GM23338 (cell line): ENCODE results near the gene HERC5. TPM values are rescaled to one million over a fixed set of nuclear protein-coding genes. Genes with fewer than 3 reads are reported as not detected.
A peak's percentile ranks its signal among the peaks of the same experiment; 100 is the strongest.

Experiments used
- ATAC-seq: fragments of 200-7000 bp; cut with Tn5 transposase; 3 replicates; pipeline ENCODE4 v1.9.1; 2020
- DNase-seq: peaks from one replicate; pipeline ENCODE4 v3.0.0-alpha.2; 2015; ENCODE audit warnings: low spot score
- H2AFZ ChIP-seq: fragments of 200-600 bp; sonication (generic); 2 replicates; pipeline ENCODE4 v1.8.0; 2016; ENCODE audit warnings: antibody characterized with exemption, mild to moderate bottlenecking, moderate library complexity
- H3F3A ChIP-seq: fragments of 200-600 bp; sonication (generic); replicated peaks from 2 replicates; pipeline ENCODE4 v1.8.0; 2017; ENCODE audit warnings: antibody characterized with exemption, mixed run types, low read depth
- H3K27ac ChIP-seq: fragments of 200-600 bp; sonication (generic); 2 replicates; pipeline ENCODE4 v1.6.1; 2016; ENCODE audit warnings: low read depth
- H3K27me3 ChIP-seq: fragments of 200-600 bp; sonication (generic); 2 replicates; pipeline ENCODE4 v1.8.0; 2016; ENCODE audit warnings: mild to moderate bottlenecking, mixed run types, moderate library complexity; ENCODE audit not compliant: insufficient read depth
- H3K36me3 ChIP-seq: fragments of 200-600 bp; sonication (generic); 2 replicates; pipeline ENCODE4 v1.8.0; 2016; ENCODE audit warnings: mild to moderate bottlenecking; ENCODE audit not compliant: insufficient read depth
- H3K4me1 ChIP-seq: fragments of 200-600 bp; sonication (generic); 2 replicates; pipeline ENCODE4 v1.8.0; 2016; ENCODE audit warnings: mild to moderate bottlenecking, moderate library complexity; ENCODE audit not compliant: insufficient read depth
- H3K4me2 ChIP-seq: fragments of 200-600 bp; sonication (generic); 2 replicates; pipeline ENCODE4 v1.7.1; 2017; ENCODE audit warnings: mixed run types
- H3K4me3 ChIP-seq: fragments of 200-600 bp; sonication (generic); 2 replicates; pipeline ENCODE4 v1.6.1; 2016; ENCODE audit warnings: mixed run types
- H3K79me2 ChIP-seq: fragments of 200-600 bp; sonication (generic); replicated peaks from 2 replicates; pipeline ENCODE4 v1.8.0; 2017; ENCODE audit warnings: mild to moderate bottlenecking; ENCODE audit not compliant: insufficient read depth
- H3K9me2 ChIP-seq: fragments of 200-600 bp; sonication (generic); 2 replicates; pipeline ENCODE4 v1.8.0; 2017; ENCODE audit not compliant: insufficient read depth
- H4K20me1 ChIP-seq: fragments of 200-600 bp; sonication (generic); replicated peaks from 2 replicates; pipeline ENCODE4 v1.8.0; 2017; ENCODE audit warnings: mild to moderate bottlenecking; ENCODE audit not compliant: insufficient read depth
- H3K27ac Mint-ChIP-seq: 2 replicates; pipeline ENCODE4 v1.8.0; 2020; ENCODE audit warnings: inconsistent platforms, mild to moderate bottlenecking, moderate library complexity, mixed read lengths
- H3K27me3 Mint-ChIP-seq: 3 replicates; pipeline ENCODE4 v1.8.0; 2022; ENCODE audit warnings: low read depth, mild to moderate bottlenecking, moderate library complexity, mixed read lengths, inconsistent platforms; ENCODE audit not compliant: insufficient read depth, poor library complexity
- H3K36me3 Mint-ChIP-seq: 3 replicates; pipeline ENCODE4 v1.8.0; 2021; ENCODE audit warnings: low read depth, mild to moderate bottlenecking, inconsistent platforms, moderate library complexity, mixed read lengths
- H3K4me1 Mint-ChIP-seq: 3 replicates; pipeline ENCODE4 v1.8.0; 2020; ENCODE audit warnings: mild to moderate bottlenecking, inconsistent platforms, mixed read lengths
- H3K4me3 Mint-ChIP-seq: 3 replicates; pipeline ENCODE4 v1.8.0; 2021; ENCODE audit warnings: moderate library complexity, mild to moderate bottlenecking, inconsistent platforms, mixed read lengths
- H3K9me3 Mint-ChIP-seq: 3 replicates; pipeline ENCODE4 v1.8.0; 2020; ENCODE audit warnings: moderate library complexity, mild to moderate bottlenecking, inconsistent platforms, mixed read lengths
- CREB1 ChIP-seq: fragments of 250-450 bp; sonication (Bioruptor Pico); IDR thresholded peaks from 2 replicates; pipeline ENCODE4 v1.5.0; 2020; ENCODE audit warnings: low read depth, mild to moderate bottlenecking, moderate library complexity
- EZH2 ChIP-seq: fragments of 200-600 bp; sonication (generic); IDR thresholded peaks from one replicate; pipeline ENCODE4 v1.8.0; 2017; ENCODE audit warnings: antibody characterized with exemption, mild to moderate bottlenecking, low read depth; ENCODE audit not compliant: unreplicated experiment
- NANOG ChIP-seq: IDR thresholded peaks from 2 replicates; pipeline ENCODE4 v1.6.1; 2016; ENCODE audit warnings: antibody characterized with exemption, borderline replicate concordance
- POLR2AphosphoS5 ChIP-seq: IDR thresholded peaks from 2 replicates; pipeline ENCODE4 v1.6.1; 2016; ENCODE audit warnings: antibody characterized with exemption, low read depth
- ZNF114 ChIP-seq: fragments of 250-450 bp; sonication (Bioruptor Pico); IDR thresholded peaks from 2 replicates; pipeline ENCODE4 v1.5.0; 2020; ENCODE audit warnings: mild to moderate bottlenecking, moderate library complexity
- polyA plus RNA-seq: library from polyadenylated mRNA; unstranded; fragments of >200 nt; fragmentation: Nextera tagmentation; extraction: Ambion mirVana; gene quantifications from 2 replicates; pipeline ENCODE4 v1.2.1, GENCODE V29; 2016
- total RNA-seq: library from RNA; depleted of rRNA; stranded (reverse); fragments of >200 nt; shearing (Covaris generic); gene quantifications from 2 replicates; pipeline ENCODE4 v1.2.3, GENCODE V29; 2014
- TF ChIP-seq, protein P1 (sequence below): fragments of 250-450 bp; sonication (Bioruptor Pico); IDR thresholded peaks from 2 replicates; pipeline ENCODE4 v1.5.0; 2020; ENCODE audit warnings: mild to moderate bottlenecking, moderate library complexity

Gene HERC5
- total and polyA plus RNA-seq, 2 experiments from 2014 or later = 22.8 to 25.1 TPM

DNA sequence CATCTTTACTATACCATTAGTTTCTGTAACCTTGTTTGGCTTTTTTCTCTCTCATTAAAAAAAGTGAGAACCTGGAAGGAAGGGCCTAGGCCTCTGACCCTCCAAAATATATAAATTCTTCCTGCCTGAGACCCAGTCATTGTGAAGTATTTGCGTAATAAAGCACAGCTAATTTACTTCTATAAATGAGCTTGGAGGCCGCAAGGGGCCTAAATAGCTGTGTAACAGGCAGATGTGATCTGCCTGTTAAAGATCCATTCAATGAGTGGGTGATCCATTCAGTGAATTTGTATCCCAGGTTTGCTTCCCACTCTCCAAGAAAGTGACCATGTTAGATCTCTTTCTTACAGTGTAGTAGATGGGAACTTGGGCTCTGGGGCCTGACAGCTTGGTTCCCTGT is 67.3 kb downstream of the HERC5 start:
- H3F3A ChIP-seq = 0 out of 2 replicates have a peak, but pooled peaks cover 5% of the 10 kb centered on the region
- peak overlapping the region; percentile 82 for H3K4me3 ChIP-seq
- H3K27ac ChIP-seq = peak overlapping the region; percentile 84
- H3K9me3 Mint-ChIP-seq = no peaks in the 10 kb centered on the region
- H3K27me3 Mint-ChIP-seq = peaks cover 2% of the 10 kb centered on the region
- H3K27me3 ChIP-seq = no peaks in the 10 kb centered on the region
- H3K36me3 ChIP-seq = no peaks in the 10 kb centered on the region
- H3K9me2 ChIP-seq = no peaks in the 10 kb centered on the region
- ATAC-seq (no peak), DNase-seq (peak; percentile 37)
- H2AFZ ChIP-seq = peak overlapping the region; percentile 15; the same call in 1 of the 2 replicates
- H3K79me2 ChIP-seq = peaks cover 37% of the 10 kb centered on the region
- H3K27ac Mint-ChIP-seq = peak overlapping the region; percentile 22; the same call in 1 of the 2 replicates
- peak overlapping the region; percentile 97 for H3K4me3 Mint-ChIP-seq
- H3K36me3 Mint-ChIP-seq = peaks cover 16% of the 10 kb centered on the region
- H3K4me1 Mint-ChIP-seq = peaks cover 28% of the 10 kb centered on the region
- H3K4me2 ChIP-seq = peak overlapping the region; percentile 77
- peaks cover 23% of the 10 kb centered on the region for H3K4me1 ChIP-seq
- TF ChIP-seq EZH2 (no peak), CREB1 (CRISPR knock-in tag) (no peak), ZNF114 (no peak), POLR2AphosphoS5 (no peak), NANOG (0 out of 2 replicates have a peak, but pooled peaks have one; percentile 6)
- TF ChIP-seq, protein P1, sequence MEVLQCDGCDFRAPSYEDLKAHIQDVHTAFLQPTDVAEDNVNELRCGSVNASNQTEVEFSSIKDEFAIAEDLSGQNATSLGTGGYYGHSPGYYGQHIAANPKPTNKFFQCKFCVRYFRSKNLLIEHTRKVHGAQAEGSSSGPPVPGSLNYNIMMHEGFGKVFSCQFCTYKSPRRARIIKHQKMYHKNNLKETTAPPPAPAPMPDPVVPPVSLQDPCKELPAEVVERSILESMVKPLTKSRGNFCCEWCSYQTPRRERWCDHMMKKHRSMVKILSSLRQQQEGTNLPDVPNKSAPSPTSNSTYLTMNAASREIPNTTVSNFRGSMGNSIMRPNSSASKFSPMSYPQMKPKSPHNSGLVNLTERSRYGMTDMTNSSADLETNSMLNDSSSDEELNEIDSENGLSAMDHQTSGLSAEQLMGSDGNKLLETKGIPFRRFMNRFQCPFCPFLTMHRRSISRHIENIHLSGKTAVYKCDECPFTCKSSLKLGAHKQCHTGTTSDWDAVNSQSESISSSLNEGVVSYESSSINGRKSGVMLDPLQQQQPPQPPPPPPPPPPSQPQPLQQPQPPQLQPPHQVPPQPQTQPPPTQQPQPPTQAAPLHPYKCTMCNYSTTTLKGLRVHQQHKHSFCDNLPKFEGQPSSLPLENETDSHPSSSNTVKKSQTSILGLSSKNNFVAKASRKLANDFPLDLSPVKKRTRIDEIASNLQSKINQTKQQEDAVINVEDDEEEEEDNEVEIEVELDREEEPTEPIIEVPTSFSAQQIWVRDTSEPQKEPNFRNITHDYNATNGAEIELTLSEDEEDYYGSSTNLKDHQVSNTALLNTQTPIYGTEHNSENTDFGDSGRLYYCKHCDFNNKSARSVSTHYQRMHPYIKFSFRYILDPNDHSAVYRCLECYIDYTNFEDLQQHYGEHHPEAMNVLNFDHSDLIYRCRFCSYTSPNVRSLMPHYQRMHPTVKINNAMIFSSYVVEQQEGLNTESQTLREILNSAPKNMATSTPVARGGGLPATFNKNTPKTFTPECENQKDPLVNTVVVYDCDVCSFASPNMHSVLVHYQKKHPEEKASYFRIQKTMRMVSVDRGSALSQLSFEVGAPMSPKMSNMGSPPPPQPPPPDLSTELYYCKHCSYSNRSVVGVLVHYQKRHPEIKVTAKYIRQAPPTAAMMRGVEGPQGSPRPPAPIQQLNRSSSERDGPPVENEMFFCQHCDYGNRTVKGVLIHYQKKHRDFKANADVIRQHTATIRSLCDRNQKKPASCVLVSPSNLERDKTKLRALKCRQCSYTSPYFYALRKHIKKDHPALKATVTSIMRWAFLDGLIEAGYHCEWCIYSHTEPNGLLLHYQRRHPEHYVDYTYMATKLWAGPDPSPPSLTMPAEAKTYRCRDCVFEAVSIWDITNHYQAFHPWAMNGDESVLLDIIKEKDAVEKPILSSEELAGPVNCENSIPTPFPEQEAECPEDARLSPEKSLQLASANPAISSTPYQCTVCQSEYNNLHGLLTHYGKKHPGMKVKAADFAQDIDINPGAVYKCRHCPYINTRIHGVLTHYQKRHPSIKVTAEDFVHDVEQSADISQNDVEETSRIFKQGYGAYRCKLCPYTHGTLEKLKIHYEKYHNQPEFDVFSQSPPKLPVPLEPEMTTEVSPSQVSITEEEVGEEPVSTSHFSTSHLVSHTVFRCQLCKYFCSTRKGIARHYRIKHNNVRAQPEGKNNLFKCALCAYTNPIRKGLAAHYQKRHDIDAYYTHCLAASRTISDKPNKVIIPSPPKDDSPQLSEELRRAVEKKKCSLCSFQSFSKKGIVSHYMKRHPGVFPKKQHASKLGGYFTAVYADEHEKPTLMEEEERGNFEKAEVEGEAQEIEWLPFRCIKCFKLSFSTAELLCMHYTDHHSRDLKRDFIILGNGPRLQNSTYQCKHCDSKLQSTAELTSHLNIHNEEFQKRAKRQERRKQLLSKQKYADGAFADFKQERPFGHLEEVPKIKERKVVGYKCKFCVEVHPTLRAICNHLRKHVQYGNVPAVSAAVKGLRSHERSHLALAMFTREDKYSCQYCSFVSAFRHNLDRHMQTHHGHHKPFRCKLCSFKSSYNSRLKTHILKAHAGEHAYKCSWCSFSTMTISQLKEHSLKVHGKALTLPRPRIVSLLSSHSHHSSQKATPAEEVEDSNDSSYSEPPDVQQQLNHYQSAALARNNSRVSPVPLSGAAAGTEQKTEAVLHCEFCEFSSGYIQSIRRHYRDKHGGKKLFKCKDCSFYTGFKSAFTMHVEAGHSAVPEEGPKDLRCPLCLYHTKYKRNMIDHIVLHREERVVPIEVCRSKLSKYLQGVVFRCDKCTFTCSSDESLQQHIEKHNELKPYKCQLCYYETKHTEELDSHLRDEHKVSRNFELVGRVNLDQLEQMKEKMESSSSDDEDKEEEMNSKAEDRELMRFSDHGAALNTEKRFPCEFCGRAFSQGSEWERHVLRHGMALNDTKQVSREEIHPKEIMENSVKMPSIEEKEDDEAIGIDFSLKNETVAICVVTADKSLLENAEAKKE (CRISPR knock-in tag) = no peak
- 0 out of 2 replicates have a peak, but pooled peaks cover 17% of the 10 kb centered on the region for H4K20me1 ChIP-seq
